Esophagus muscularis mucosa (tissue), 4 donors: Measurements from ENCODE around the gene MRPL38. TPM values are rescaled to one million over a fixed set of nuclear protein-coding genes. Genes with fewer than 3 reads are reported as not detected.
A peak's percentile ranks its signal among the peaks of the same experiment; 100 is the strongest.
"Not testable (repeated sequence)": the region's sequence is repeated elsewhere in the genome, so short reads cannot be mapped to it uniquely, and the experiment has no call there.

ENCODE experiments used
- DNase-seq: peaks from one replicate; pipeline ENCODE4 v3.0.0-alpha.2; 2017; ENCODE audit errors: extremely low spot score
- H3K27ac ChIP-seq, 4 donors: fragments of 200-600 bp; sonication (generic); replicated peaks in 1 of 4; 1 replicate in 3 of 4; 2 replicates in 1 of 4; pipeline ENCODE4 v1.5.1; 2016 to 2019; ENCODE audit warnings: mild to moderate bottlenecking in 1 of 4
- H3K27me3 ChIP-seq, 4 donors: fragments of 200-600 bp; sonication (generic); one replicate each; pipeline versions ENCODE4 v1.5.1 to v1.6.0; 2016 to 2019
- H3K36me3 ChIP-seq, 4 donors: fragments of 200-600 bp; sonication (generic); one replicate each; pipeline ENCODE4 v1.5.1; 2016 to 2019
- H3K4me1 ChIP-seq, 4 donors: fragments of 200-600 bp; sonication (generic); one replicate each; pipeline ENCODE4 v1.5.1; 2016 to 2019
- H3K4me3 ChIP-seq, 4 donors: fragments of 200-600 bp; sonication (generic); 1 replicate in 2 of 4; 2 replicates in 2 of 4; pipeline ENCODE4 v1.5.1; 2016 to 2019; ENCODE audit warnings: mild to moderate bottlenecking in 4 of 4, moderate library complexity in 1 of 4
- H3K9me3 ChIP-seq, 4 donors: fragments of 200-600 bp; sonication (generic); 1 replicate in 3 of 4; 2 replicates in 1 of 4; pipeline ENCODE4 v1.5.1; 2016 to 2019
- EP300 ChIP-seq: sonication (generic); formaldehyde crosslinking; IDR thresholded peaks from one replicate; pipeline ENCODE4 v1.6.1; 2017; ENCODE audit warnings: antibody characterized with exemption
- POLR2A ChIP-seq: fragments of 450-650 bp; IDR thresholded peaks from one replicate; pipeline ENCODE4 v1.6.1; 2017; ENCODE audit warnings: antibody characterized with exemption, moderate library complexity, mild to moderate bottlenecking, low read depth
- POLR2AphosphoS5 ChIP-seq, 2 donors: sonication (generic); formaldehyde crosslinking; IDR thresholded peaks; one replicate each; pipeline ENCODE4 v1.6.1; 2017; ENCODE audit warnings: antibody characterized with exemption in 2 of 2
- WGBS: methylation state at CpG from one replicate; pipeline ENCODE4 v1.1.5; 2018; 5-methylcytosine and 5-hydroxymethylcytosine counted together
- intact Hi-C: fragments of 100-400 bp; cut with DNase I; formaldehyde crosslinking; loops from one replicate; pipeline ENCODE4 v1.15.1; 2023
- total RNA-seq, 4 donors: library from RNA; depleted of rRNA; stranded (reverse); fragments of >200 nt; gene quantifications; one replicate each; pipeline versions ENCODE4 v1.1.0 to v1.2.1, GENCODE V29; 2016
- TF ChIP-seq, protein P1 (sequence below), 3 experiments: fragments of 200-600 bp in 2 of 3; fragments of 450-650 bp in 1 of 3; sonication (generic) in 2 of 3; IDR thresholded peaks; one replicate each; pipeline ENCODE4 v1.5.1; 2017 to 2019; ENCODE audit warnings: antibody characterized with exemption in 3 of 3, mild to moderate bottlenecking in 2 of 3, moderate library complexity in 1 of 3

The MRPL38 gene
- total RNA-seq, 4 donors from 2014 or later = 32.5 to 61.7 (median 44.1) TPM

DNA sequence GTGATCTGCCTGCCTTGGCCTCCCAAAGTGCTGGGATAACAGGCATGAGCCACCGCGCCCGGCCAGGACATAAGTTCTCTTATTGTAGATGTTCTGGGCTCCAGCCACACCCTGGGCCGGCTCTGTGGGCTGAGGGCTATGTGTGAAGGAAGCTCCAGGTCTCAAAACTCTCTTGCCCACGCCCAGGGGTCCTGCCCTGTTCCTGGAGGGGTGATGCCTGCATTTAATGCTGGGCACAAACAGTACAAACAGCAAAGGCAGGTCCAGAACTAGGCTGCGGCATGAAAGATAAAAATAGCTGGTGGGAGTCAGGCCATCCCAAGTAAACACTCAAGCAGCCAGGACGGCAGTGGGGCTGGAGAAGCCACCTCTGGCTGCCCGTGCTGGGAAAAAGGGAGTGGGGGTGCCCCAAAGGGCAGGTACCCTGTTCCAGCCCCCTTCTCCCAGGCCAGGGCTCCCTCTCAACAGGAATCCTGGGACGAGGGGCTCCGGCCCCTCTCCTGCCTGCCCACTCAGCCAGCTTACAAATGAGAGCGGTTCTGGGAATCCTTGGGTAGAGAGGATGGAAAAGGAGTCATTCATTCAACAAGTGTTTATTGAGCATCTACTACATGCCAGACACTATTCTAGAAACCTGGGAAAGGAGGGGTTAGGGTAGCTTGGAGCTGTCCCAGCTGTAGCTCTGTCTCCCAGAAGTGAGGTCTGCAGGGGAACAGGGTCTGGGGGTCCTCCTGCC, 30.9 kb downstream of the MRPL38 start:
- Histone ChIP-seq H3K36me3 (peaks cover 10 to 28% (median 23%) of the 10 kb centered on the region in 4 donors), H3K27me3 (no peaks in the 10 kb centered on the region), H3K4me3 (peak overlapping the region in 1 of 4 donors; percentile 1), H3K27ac (peak overlapping the region; percentile 97 to 99 (median 98)), H3K4me1 (peaks cover 79 to 89% (median 85%) of the 10 kb centered on the region in 4 donors), H3K9me3 (no peaks in the 10 kb centered on the region)
- intact Hi-C loops = no loop called here
- no peak for DNase-seq
- TF ChIP-seq EP300 = no peak
- peak in 1 of 2 donors; percentile 53 for TF ChIP-seq POLR2AphosphoS5 (IDR thresholded peaks at IDR 0.05)
- 45% methylated on average over 6 of the region's 11 CpGs for WGBS

DNA sequence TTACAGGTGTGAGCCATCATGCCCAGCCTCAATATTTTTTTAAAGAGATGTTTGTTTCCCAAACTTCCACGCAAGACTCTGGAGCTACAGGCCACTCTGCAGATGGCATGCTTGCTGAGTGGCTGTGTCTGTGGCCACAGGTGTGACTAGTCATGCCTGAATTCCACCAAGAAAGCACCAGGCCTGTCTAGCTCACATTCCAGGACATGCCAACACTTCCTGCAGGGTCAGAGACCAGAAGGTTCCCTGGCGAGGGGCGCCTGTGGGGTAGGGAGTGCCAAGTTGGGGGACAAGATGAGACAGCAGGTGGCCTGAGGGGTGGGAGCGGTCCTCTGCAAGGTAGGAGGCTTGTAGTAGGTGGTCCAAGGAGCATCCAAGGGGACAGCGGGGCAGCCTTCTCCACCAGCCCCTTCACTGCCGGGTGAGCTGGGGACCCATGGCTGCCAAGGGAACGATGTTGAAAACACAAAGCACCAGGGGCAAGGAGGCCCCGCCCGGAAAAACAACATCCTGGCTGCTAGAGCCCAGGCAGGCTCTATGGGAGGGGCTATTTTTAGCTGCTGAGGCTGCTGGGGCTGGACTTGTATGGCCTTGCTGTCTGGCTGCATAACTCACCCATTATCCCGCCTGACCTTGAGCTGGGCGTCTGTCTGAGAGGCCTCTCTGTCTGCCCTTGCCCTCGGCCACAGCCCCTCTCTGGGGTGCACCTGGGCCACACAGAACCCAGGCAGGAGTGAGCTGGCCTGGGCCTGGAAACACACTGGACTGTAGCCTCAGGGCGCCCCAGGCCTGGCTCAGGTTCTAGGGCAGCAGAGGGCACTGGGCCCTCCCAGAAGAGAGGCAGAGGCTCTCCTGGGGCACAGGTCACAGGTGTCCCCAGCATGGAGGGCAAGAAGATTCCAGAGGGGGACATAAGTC, 32.0 kb downstream of the MRPL38 start:
- no peak for TF ChIP-seq POLR2A
- TF ChIP-seq EP300 = no peak
- TF ChIP-seq, protein P1, sequence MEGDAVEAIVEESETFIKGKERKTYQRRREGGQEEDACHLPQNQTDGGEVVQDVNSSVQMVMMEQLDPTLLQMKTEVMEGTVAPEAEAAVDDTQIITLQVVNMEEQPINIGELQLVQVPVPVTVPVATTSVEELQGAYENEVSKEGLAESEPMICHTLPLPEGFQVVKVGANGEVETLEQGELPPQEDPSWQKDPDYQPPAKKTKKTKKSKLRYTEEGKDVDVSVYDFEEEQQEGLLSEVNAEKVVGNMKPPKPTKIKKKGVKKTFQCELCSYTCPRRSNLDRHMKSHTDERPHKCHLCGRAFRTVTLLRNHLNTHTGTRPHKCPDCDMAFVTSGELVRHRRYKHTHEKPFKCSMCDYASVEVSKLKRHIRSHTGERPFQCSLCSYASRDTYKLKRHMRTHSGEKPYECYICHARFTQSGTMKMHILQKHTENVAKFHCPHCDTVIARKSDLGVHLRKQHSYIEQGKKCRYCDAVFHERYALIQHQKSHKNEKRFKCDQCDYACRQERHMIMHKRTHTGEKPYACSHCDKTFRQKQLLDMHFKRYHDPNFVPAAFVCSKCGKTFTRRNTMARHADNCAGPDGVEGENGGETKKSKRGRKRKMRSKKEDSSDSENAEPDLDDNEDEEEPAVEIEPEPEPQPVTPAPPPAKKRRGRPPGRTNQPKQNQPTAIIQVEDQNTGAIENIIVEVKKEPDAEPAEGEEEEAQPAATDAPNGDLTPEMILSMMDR (IDR thresholded peaks at IDR 0.05) = no peak
- TF ChIP-seq POLR2AphosphoS5 (IDR thresholded peaks at IDR 0.05) = peak; percentile 86 to 90
- intact Hi-C loops = no loop called here
- 23% methylated on average over 11 of the region's 13 CpGs for WGBS
- H3K9me3 ChIP-seq = no peaks in the 10 kb centered on the region
- no peaks in the 10 kb centered on the region for H3K27me3 ChIP-seq
- H3K36me3 ChIP-seq = peaks cover 10 to 28% (median 23%) of the 10 kb centered on the region in 4 donors
- peak overlapping the region; percentile 1 to 28 (median 16) for H3K4me3 ChIP-seq
- peaks cover 82 to 95% (median 92%) of the 10 kb centered on the region in 4 donors for H3K4me1 ChIP-seq
- H3K27ac ChIP-seq = peak overlapping the region; percentile 97 to 99 (median 98)
- peak; percentile 96 for DNase-seq

DNA sequence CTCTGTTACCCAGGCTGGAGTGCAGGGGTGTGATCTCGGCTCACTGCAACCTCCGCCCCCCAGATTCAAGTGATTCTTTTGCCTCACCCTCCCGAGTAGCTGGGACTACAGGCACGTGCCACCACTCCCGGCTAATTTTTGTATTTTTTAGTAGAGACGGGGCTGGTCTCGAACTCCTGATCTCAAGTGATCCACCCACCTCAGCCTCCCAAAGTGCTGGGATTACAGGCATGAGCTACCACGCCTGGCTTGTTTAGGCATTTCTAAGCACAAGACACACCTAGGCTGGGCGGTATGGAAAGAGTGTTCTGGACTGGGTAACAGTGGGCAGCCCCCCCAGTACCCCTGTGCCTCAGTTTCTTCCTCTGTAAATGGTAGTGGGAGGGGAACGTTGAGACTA, 34.5 kb downstream of the MRPL38 start:
- H3K27me3 ChIP-seq, DNase-seq, H3K9me3 ChIP-seq, intact Hi-C loops: not testable (repeated sequence)
- peak overlapping the region; percentile 97 to 99 (median 98) for H3K27ac ChIP-seq
- peak overlapping the region; percentile 42 to 56 (median 44) for H3K4me3 ChIP-seq
- H3K4me1 ChIP-seq = peaks cover 68 to 78% (median 77%) of the 10 kb centered on the region in 4 donors
- WGBS = 56% methylated on average over 4 of the region's 10 CpGs
- H3K36me3 ChIP-seq = peaks cover 10 to 18% (median 17%) of the 10 kb centered on the region in 4 donors

DNA sequence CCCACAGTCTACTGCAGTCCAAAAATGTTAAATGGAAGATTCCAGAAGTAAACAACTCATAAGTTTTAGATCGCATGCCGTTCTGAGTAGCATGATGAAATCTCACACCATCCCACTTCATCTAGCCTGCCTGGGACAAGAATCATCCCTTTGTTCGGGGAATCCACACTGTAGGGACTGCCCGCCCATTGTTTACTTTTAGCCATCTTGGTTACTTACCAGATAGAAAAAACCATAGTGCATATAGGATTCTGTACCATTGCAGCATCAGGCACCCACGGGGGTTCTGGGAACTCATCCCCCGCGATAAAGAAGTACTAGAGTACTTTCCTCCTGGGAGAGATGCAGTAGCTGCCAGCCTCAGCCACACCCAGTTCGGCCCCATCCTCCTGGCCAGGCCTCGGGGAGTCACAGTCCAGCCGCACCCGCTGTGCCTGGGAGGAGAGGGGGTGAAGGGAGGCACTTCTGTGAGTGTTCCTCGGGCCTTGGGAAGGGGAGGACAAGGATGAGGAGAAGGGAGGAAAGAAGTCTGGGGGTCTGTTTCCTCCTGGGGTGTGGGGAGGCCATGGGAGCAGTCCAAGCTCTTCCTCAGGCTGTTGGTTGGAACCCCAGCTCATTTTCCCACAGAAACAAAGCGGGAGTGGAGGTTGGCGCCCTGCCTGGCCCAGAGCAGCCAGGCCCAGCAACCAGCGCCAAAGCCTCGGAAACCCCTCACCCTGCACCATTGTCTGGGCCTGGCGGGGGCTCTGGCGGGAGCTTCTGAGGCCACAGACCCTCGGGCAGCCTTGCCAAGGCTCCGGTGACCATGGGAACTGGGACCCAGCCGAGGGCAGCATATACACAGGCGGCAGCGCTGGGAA, 35.2 kb downstream of the MRPL38 start:
- DNase-seq = no peak
- intact Hi-C loops = no loop called here
- Histone ChIP-seq H3K27me3 (no peaks in the 10 kb centered on the region), H3K27ac (peak overlapping the region; percentile 97 to 99 (median 98)), H3K4me1 (peaks cover 68 to 78% (median 77%) of the 10 kb centered on the region in 4 donors), H3K36me3 (peaks cover 6 to 11% (median 10%) of the 10 kb centered on the region in 4 donors), H3K9me3 (no peaks in the 10 kb centered on the region), H3K4me3 (peak overlapping the region; percentile 42 to 56 (median 44))
- TF ChIP-seq, protein P1 (IDR thresholded peaks at IDR 0.05) = no peak
- no peak for TF ChIP-seq POLR2A
- TF ChIP-seq EP300 = no peak
- peak; percentile 52 to 74 for TF ChIP-seq POLR2AphosphoS5 (IDR thresholded peaks at IDR 0.05)
- WGBS = 25% methylated on average over 9 of the region's 23 CpGs

DNA sequence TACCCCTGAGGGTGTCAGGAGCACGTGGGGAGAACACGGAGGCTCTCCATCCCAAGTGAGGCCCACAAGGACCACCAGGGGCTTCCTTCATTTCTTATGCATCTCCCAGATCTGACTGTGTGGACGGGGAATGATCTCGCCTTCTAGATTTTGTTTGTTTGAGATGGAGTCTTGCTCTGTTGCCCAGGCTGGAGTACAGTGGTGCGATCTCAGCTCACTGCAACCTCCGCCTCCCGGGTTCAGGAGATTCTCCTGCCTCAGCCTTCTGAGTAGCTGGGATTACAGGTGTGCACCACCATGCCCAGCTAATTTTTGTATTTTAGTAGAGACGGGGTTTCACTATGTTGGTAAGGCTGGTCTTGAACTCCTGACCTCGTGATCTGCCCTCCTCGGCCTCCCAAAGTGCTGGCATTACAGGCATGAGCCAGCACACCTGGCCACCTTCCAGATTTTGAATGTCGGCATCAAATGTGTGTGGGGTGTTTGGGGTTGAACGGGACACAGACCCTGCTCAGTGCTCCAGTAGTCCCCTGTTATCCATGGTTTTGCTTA, 35.9 kb downstream of the MRPL38 start:
- WGBS = 77% methylated on average over 12 of the region's 12 CpGs

DNA sequence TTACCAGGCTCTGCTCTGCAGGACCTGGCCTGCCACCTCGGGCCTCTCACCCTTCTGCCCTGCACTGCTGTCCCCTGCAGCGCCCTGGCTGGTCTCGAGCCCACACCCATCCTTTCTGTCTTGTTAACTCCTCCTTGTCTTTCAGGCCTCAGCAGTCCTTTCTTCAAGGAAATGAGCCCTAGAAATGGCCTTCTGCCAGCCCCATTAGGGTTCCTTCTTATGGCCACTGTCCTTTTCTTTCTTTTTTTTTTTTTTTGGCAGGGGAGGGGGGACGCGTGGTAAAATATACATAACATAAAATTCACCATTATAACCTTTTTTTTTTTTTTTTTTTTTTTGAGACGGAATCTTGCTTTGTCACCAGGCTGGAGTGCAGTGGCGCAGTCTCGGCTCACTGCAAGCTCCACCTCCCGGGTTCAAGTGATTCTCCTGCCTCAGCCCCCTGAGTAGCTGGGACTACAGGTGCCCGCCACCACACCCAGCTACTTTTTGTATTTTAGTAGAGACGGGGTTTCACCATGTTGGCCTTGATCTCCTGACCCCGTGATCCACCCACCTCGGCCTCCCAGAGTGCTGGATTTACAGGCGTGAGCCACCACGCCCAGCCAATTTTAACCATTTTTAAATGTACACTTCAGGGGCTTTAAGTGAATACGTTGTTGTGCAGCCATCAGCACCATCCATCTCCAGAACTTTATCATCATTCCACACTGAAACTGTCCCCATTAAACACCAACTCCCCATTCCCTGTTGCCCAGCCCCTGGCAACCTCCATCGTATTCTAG, 39.1 kb downstream of the MRPL38 start:
- intact Hi-C loops, H3K4me3 ChIP-seq, DNase-seq, H3K36me3 ChIP-seq, H3K27me3 ChIP-seq, H3K9me3 ChIP-seq: not testable (repeated sequence)
- 79% methylated on average over 17 of the region's 17 CpGs for WGBS
- Histone ChIP-seq H3K27ac (peak overlapping the region; percentile 75 to 83 (median 81)), H3K4me1 (peaks cover 43 to 74% (median 72%) of the 10 kb centered on the region in 4 donors)

More for the DNA sequence above, 35.9 kb downstream of the MRPL38 start:
- intact Hi-C loops, H3K9me3 ChIP-seq, H3K36me3 ChIP-seq, H3K27me3 ChIP-seq, DNase-seq: not testable (repeated sequence)
- Histone ChIP-seq H3K4me3 (peak overlapping the region in 1 of 4 donors; percentile 43), H3K4me1 (peaks cover 67 to 78% (median 77%) of the 10 kb centered on the region in 4 donors), H3K27ac (peak overlapping the region; percentile 97 to 99 (median 98))

DNA sequence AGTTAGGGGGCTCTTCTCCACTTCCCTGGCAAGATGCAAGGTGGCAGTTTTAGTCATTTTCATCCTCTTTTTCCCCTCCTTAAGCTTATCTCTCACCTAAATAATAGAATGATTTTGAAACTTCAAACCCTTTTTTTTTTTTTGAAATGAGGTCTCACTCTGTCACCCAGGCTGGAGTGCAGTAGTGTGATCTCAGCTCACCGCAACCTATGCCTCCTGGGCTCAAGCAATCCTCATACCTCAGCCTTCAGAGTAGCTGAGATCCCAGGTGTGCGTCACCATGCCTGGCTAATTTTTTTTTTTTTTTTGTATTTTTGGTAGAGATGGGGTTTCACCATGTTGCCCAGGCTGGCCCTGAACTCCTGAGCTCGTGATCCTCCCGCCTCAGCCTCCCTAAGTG, 39.8 kb downstream of the MRPL38 start:
- H3K4me3 ChIP-seq, intact Hi-C loops, H3K36me3 ChIP-seq, DNase-seq, H3K9me3 ChIP-seq, H3K27me3 ChIP-seq: not testable (repeated sequence)
- 75% methylated on average over 4 of the region's 4 CpGs for WGBS
- H3K4me1 ChIP-seq = peaks cover 40 to 67% (median 65%) of the 10 kb centered on the region in 4 donors
- peak overlapping the region; percentile 75 to 83 (median 81) for H3K27ac ChIP-seq
